Right lung (tissue), 5 donors: ENCODE data around the gene FOXA1. TPM values are rescaled to one million over a fixed set of nuclear protein-coding genes. Genes with fewer than 3 reads are reported as not detected.
"Not testable (repeated sequence)": the region's sequence is repeated elsewhere in the genome, so short reads cannot be mapped to it uniquely, and the experiment has no call there.

Experiments used
- DNase-seq, 2 donors: peaks; one replicate each; pipeline ENCODE4 v3.0.0-alpha.2; 2013
- polyA plus RNA-seq, 5 donors: library from polyadenylated mRNA; unstranded; fragments of 120-200 nt; gene quantifications; one replicate each; pipeline versions ENCODE4 v1.2.1 to v1.2.3, GENCODE V29; 2013; ENCODE audit warnings: inconsistent platforms in 1 of 5, low replicate concordance in 1 of 5; ENCODE audit not compliant: insufficient read length in 5 of 5, insufficient read depth in 1 of 5

FOXA1 gene
- polyA plus RNA-seq, 5 donors = 39.6 to 55.6 (median 45.5) TPM

DNA sequence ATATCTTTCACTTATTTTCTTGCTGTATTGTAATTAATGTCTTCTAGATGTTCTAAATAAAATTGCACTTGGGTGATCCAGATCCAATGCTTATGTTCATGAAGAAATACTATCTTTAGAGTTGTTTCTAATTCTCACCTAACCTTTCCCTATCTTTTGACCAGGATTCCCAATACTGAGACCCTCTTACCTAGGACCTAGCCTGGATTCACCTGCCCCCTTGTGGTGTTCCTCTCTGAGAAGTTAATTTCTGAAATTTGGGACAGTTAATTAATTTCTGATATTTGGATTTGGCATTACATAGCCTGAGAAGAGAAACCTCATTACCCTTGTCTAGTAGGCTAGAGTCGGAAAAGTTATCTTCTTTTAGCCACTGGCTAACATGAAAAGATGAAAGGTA is 29.5 kb downstream of the FOXA1 start:
- no peak for DNase-seq

GRCh38 chr14:37563189-37563588 is 31.9 kb downstream of the FOXA1 start:
- no peak for DNase-seq

- no peak for DNase-seq
Observed at GRCh38 chr14:37559386-37559785, 35.7 kb downstream of the FOXA1 start.

- DNase-seq = no peak
Observed at GRCh38 chr14:37558740-37559139, 36.3 kb downstream of the FOXA1 start.

GRCh38 chr14:37555596-37555995 is 39.5 kb downstream of the FOXA1 start:
- DNase-seq = not testable (repeated sequence)

DNA sequence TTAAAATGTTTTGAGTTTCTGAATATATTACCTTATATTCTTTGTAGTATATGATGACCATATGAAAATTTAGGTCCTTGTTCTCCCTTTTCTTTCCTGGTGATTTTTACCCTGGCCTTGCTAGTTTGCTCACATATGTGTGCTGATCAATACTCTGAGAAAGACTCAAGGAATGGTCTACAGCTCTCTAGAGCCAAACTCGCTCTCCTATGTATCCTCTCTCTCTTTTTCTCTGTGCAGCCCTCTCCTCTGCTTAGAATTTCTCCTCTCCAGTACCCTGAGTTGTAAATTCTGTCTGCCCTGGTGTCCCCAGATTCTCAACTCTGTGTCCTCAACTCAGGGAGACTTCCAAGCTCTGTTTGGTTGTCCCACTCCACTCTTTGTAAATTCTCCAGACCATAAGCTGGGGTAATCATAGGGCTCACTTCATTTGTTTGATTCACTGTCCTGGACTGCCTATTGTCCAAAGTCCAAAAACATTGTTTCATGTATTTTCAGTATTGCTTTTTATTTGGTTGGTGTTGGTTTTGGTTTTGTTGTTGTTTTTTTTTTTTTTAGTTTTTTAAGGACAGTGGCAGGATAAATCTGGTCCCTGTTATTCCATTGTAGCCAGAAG is 41.0 kb downstream of the FOXA1 start:
- DNase-seq = no peak

DNA sequence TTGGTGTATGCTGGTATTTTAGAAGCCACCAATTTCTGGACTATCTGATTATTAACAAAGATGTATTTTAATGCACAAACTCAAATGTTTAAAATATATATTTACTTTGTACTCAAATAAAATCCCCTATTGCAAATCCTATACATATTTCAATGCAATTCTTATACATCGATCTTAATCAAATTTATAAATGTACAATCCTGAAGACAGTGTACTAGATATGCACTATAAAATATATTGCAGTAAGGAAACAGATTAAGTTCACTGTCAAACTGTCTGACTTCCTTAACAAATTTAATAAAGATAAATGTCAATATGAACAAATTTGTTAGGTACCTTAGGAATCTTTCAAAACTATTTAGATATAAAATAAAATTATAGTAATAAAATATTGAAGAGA is 43.9 kb downstream of the FOXA1 start:
- no peak for DNase-seq

GRCh38 chr14:37550511-37550910 is 44.5 kb downstream of the FOXA1 start:
- DNase-seq = no peak

- no peak for DNase-seq
Observed at GRCh38 chr14:37546621-37547447, 48.2 kb downstream of the FOXA1 start.

DNA sequence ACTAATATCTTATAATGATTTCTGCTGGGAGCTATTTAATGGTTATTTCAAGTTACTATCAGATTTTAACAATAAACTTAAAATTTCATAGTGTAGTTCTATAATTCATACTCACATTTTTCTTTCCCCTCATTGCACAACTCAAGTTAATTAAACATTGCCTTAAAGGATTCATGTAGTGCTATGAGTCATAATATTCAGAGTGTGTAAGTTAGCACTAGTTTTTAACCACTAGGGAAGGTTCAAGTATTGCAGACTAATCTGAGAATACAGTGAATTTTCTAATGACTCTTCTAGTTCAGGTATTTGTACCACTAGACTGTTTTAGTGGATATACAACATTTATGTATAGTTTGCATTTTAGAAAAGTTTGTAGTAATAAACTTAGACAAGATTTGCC is 49.9 kb downstream of the FOXA1 start:
- DNase-seq = no peak

GRCh38 chr14:37544407-37544806 is 50.6 kb downstream of the FOXA1 start:
- no peak for DNase-seq

DNA sequence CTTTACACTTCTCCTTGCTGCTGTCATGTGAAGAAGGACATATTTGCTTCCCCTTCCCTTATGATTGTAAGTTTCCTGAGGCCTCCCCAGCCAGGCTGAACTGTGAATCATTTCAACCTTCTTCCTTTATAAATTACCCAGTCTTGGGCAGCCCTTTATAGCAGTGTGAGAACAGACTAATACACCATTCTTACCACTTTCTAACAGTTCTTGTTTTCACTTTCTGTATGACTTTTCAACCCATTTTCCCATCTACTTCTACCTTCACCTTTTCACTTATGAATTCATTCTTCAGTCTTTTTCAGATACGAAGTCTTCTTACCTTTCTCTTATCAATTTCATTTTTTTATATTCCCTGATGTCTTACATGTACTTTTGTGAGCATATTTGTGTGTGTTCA is 55.1 kb downstream of the FOXA1 start:
- DNase-seq = no peak

Other genes with a start within 250 kb of the FOXA1 start
- gene TTC6, start 380 bp upstream of the FOXA1 start, polyA plus RNA-seq = 10 to 100 TPM in 4 of 5 donors, 1 to 10 TPM in 1; 9.7 to 18.2 (median 15.0) TPM